Measurements from ENCODE around the gene GALNT13.

Gene GALNT13

GRCh38 chr2:153871231-153872221 is at the start of gene GALNT13:
Gene GALNT13 (plus strand): TSS chr2:153871922.
- peak; percentile 96 for DNase-seq (ENCODE audit: low spot score)

- no peak for DNase-seq (ENCODE audit: low spot score)
Measured at GRCh38 chr2:153823880-153824279, 47.8 kb upstream of the GALNT13 start.

- DNase-seq (ENCODE audit: low spot score), result no peak
Measured at GRCh38 chr2:153828335-153828734, 43.4 kb upstream of the GALNT13 start.

GRCh38 chr2:153834662-153835061 is 37.1 kb upstream of the GALNT13 start:
- DNase-seq (ENCODE audit: low spot score), result no peak

- DNase-seq (ENCODE audit: low spot score), result no peak
Measured at GRCh38 chr2:153858250-153858649, 13.5 kb upstream of the GALNT13 start.

GRCh38 chr2:153864022-153864421 is 7.7 kb upstream of the GALNT13 start:
- DNase-seq (ENCODE audit: low spot score), result no peak

GRCh38 chr2:153866595-153866994 is 5.1 kb upstream of the GALNT13 start:
- no peak for DNase-seq (ENCODE audit: low spot score)

- peak; percentile 59 for DNase-seq (ENCODE audit: low spot score)
Measured at GRCh38 chr2:153870308-153870707, 1.4 kb upstream of the GALNT13 start.

GRCh38 chr2:153872311-153873051 is 759 bp downstream of the GALNT13 start:
- DNase-seq (ENCODE audit: low spot score), result peak; percentile 33

GRCh38 chr2:153873052-153874048 is 1.6 kb downstream of the GALNT13 start:
- peak; percentile 31 for DNase-seq (ENCODE audit: low spot score)

- no peak for DNase-seq (ENCODE audit: low spot score)
Measured at GRCh38 chr2:153875801-153876466, 4.2 kb downstream of the GALNT13 start.

- no peak for DNase-seq (ENCODE audit: low spot score)
Measured at GRCh38 chr2:153880926-153881325, 9.2 kb downstream of the GALNT13 start.

- DNase-seq (ENCODE audit: low spot score), result no peak
Measured at GRCh38 chr2:153886833-153887232, 15.1 kb downstream of the GALNT13 start.

- DNase-seq (ENCODE audit: low spot score), result no peak
Measured at GRCh38 chr2:153890576-153890975, 18.9 kb downstream of the GALNT13 start.

GRCh38 chr2:153891051-153891450 is 19.3 kb downstream of the GALNT13 start:
- DNase-seq (ENCODE audit: low spot score), result no peak

- DNase-seq (ENCODE audit: low spot score), result no peak
Measured at GRCh38 chr2:153912798-153913396, 41.2 kb downstream of the GALNT13 start.

- no peak for DNase-seq (ENCODE audit: low spot score)
Measured at GRCh38 chr2:153917570-153917969, 45.8 kb downstream of the GALNT13 start.

- no peak for DNase-seq (ENCODE audit: low spot score)
Measured at GRCh38 chr2:153935511-153935910, 63.8 kb downstream of the GALNT13 start.

- DNase-seq (ENCODE audit: low spot score), result no peak
Measured at GRCh38 chr2:153939124-153939796, 67.5 kb downstream of the GALNT13 start.

- DNase-seq (ENCODE audit: low spot score), result no peak
Measured at GRCh38 chr2:153940511-153940910, 68.8 kb downstream of the GALNT13 start.
